ENCODE measurements around the gene CBS. TPM values are rescaled to one million over a fixed set of nuclear protein-coding genes. Genes with fewer than 3 reads are reported as not detected.
"Not testable (repeated sequence)": the region's sequence is repeated elsewhere in the genome, so short reads cannot be mapped to it uniquely, and the experiment has no call there.

Gene CBS
- total and polyA plus RNA-seq, 7 donors: 7.5 to 16.0 (median 8.8) TPM

DNA sequence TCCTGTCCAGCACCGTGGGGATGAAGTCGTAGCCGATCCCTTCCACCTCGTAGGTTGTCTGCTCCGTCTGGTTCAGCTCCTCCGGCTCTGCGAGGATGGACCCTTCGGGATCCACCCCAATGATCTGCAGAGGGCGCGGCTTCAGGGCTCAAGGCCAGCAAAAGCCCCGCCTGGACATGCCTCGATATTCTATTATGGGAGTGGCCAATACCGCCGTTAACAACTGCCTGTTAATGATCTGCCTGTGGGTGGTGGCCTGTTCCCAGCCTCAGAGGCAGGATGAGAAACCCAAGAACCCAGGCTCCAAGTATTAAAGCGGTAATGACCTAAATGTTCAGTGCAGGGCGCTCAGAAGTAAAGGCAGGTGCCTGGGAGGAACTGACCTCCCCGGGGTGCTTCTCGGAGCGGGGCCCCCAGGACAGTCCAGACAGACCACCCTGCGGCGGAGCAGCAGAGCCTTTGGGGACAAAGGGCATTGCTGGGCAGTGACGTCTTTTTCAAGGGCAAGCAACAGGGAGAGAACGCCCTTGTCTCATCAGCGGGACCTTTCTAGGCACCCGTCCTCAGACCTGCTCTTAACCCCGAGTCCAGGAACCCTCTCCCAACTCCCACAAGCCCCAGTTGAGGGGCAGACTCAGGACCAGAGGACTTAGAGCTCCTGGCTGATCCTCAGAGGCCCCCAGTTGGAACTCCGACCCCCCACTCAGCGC is 12.5 kb downstream of the CBS start:
- H3K27ac ChIP-seq; H3K9me3 ChIP-seq; H3K4me1 ChIP-seq; H3K36me3 ChIP-seq; H3K4me3 ChIP-seq; DNase-seq; H3K27me3 ChIP-seq; intact Hi-C loops (cut with DNase I): not testable (repeated sequence)
- 40 to 88% methylated on average over 2 of the region's 28 CpGs for WGBS, 2 donors

DNA sequence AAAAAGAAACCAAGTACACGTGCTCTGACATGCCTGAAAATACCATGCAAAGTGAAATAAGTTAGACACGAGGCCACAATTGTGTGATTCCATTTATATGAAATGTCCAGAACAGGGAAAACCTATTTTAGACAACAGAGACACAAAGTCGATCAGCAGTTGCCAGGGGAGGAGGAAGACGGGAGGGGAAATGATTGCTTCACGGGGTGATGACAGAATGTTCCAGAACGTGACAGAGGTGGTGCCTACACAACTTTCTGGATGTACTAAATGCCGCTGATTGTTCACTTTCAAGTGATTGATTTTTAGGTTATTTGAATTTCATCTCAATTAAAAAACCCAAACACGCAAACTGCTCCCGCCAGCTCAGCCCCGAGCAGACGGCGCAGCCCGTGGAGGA is 22.5 kb downstream of the CBS start:
- H3K27me3 ChIP-seq: not testable (repeated sequence)
- no CpG with 5 or more reads among the region's 13 CpGs for WGBS, 2 donors

DNA sequence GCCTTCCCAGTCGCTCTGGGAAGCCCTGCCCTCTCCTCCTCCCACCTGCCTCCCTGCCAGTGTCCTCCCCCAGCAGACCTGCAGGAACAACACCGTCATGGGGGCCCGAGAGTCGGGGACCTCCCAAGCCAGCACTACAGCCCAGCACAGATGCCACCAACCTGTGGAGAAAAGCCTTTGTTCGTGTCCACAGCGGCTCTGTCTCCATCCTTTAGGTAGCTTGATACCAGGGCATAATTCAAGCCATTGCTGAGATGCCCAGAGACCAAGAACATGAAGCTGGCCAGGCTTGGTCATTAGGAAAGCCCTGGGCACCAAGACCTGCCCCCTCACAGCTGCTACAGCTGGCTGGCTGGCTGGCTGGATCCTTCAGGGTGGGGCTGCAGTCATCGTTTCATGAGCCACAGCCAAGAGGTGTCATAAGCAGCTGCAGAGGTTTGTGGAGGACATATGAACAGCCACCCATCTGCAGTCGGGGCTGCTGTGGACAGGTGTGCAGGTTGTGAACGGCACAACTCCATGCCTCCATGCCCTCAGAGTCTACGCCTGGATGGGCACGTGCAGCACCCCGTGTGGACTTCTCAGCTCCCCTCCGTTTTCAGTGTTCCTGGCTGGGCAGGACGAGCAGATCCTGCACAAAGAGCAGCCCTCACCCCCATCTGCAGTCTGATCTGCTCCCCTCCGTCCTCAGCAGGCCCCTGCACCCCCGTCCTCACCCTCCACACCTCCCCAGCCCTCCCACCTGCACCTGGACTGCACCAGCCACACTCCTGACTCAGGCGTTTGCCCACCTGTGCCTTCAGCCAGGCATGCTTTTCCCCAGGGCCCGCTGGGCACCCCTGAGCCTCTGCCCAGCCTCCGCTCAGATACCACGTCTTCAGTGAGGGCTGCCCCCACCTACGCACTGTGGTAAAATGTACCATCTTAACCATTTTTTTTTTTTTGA is 29.5 kb downstream of the CBS start:
- H3K4me1 ChIP-seq; H3K9me3 ChIP-seq; H3K27me3 ChIP-seq; intact Hi-C loops (cut with DNase I); H3K27ac ChIP-seq; H3K36me3 ChIP-seq; H3K4me3 ChIP-seq; DNase-seq: not testable (repeated sequence)
- 35 to 46% methylated on average over 17 to 20 of the region's 21 CpGs for WGBS, 2 donors

More for the DNA sequence above, 22.5 kb downstream of the CBS start:
- DNase-seq; H3K4me1 ChIP-seq; H3K4me3 ChIP-seq; H3K27ac ChIP-seq; H3K36me3 ChIP-seq; intact Hi-C loops (cut with DNase I); H3K9me3 ChIP-seq: not testable (repeated sequence)

DNA sequence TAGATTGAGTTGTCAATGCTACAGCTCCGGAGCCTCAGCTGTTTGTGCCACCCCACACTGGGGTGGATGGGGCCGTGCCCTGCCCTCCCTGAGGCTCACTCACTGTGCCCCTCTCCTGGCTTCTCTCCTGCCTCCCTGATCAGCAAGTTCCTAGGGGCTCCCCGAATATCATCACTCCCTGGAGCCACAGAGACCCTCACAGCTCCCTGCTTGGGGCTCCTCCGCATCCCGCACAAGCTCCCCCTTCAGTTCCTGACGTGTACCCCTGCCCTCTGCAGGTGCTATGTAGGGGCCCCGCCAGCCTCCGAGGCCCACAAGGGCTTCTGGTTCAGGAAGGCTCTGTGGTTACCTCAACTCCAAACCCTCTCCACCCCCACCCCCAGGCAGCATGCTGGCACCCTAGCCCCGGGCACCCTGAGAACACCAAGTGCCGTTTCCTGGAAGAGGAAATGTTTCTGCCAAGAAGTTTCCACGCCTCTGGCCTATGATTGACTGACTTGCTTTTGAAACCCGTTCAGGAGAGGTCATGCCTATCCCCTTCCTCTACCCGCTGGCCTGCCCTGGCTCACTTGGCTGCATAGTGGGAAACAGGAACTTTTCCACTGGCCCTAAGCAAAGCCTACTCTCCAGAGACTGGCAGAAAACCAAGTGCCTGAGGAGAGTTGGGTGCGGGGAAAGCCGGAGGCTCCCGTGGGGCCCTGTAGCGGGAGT is 30.3 kb downstream of the CBS start:
- H3K4me1 ChIP-seq; H3K4me3 ChIP-seq; H3K27me3 ChIP-seq; DNase-seq; intact Hi-C loops (cut with DNase I); H3K27ac ChIP-seq; H3K9me3 ChIP-seq; H3K36me3 ChIP-seq: not testable (repeated sequence)
- 42 to 61% methylated on average over 7 to 8 of the region's 17 CpGs for WGBS, 2 donors

DNA sequence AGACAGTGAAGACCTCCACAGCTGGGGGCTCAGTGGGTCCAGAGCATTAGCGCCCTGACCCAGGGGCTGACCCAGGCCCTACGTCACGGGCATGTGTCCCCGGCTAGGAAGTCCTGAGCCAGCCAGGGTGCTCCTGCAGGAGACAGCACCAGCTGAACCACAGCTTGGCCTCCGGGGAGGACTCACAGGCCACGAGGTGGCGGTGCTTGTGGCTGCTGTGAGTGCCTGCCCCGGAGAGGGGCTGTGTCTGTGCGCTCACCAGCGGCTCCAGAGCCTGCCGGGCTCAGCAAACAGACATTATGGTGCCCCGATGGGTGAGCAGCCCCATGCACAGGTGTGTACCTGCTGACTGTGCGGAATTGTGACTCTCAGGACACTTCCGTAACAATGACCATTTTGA is 31.1 kb downstream of the CBS start:
- not testable (repeated sequence) for H3K4me3 ChIP-seq

DNA sequence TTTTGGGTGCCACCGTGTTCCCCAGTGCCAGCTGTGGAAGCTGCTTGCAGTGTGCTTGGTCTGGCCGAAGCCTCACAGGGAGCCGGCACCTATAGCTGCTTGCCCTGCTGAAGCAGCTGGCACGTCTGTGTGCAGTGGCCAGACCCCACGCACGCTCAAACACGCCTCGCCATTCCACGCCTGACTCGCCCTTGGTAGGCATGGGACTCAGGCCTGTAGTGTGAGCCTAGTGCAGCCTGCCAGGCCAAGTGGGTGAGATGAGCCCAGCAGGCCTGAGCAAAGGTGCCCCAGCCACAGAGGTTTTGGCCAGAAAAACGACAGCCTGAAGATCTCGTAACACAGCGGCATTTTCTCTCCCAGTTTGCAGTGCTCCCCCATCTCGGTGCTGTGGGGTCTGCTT is 32.3 kb downstream of the CBS start:
- H3K27ac ChIP-seq; H3K9me3 ChIP-seq; H3K27me3 ChIP-seq; intact Hi-C loops (cut with DNase I); H3K36me3 ChIP-seq; DNase-seq; H3K4me3 ChIP-seq; H3K4me1 ChIP-seq: not testable (repeated sequence)
- 96 to 97% methylated on average over 10 of the region's 14 CpGs for WGBS, 2 donors

More for the DNA sequence above, 31.1 kb downstream of the CBS start:
- DNase-seq; intact Hi-C loops (cut with DNase I); H3K27ac ChIP-seq; H3K9me3 ChIP-seq; H3K36me3 ChIP-seq; H3K4me1 ChIP-seq; H3K27me3 ChIP-seq: not testable (repeated sequence)
- 71 to 73% methylated on average over 12 of the region's 14 CpGs for WGBS, 2 donors

DNA sequence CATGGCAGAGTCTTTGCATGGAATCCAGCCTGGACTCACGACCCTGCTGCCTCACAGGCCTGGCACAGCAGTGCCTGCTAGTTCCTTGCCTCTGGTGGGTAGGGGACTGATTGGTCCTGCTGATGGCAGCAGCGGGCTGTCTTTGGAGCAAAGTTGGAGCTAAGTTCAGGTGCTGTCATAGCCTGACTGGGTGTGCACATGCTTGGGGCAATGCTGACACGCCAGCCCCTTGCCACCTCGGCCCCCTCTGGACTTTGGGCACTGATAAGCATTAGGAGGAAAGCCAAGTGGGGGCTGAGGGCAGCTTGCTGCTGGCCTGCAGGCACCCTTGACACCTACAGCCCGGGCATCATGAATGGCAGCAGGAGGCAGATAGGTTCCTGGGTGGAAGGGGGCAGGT is 33.5 kb downstream of the CBS start:
- H3K36me3 ChIP-seq; H3K4me3 ChIP-seq; H3K4me1 ChIP-seq; H3K9me3 ChIP-seq; intact Hi-C loops (cut with DNase I); H3K27ac ChIP-seq; DNase-seq; H3K27me3 ChIP-seq: not testable (repeated sequence)
- 93 to 95% methylated on average over 5 of the region's 5 CpGs for WGBS, 2 donors

DNA sequence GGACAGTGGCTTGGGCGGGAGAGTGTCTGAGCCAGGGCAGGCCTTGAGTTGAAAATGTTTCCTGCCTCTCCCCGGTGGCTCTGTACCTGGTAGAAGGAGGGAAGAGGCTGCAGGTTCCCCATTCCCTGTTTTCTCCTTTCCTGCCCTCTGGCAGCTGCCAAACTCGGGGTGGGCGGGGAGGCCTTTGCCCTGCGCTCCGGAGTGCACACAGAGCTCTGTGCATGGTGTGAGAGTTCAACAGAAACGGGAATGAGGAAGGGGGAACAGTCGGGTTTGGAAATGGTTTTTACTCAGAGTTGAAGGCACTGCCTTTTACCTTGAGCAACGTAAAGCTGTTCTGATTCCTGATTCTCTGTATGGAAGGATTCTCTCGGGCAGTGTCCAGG is 37.0 kb downstream of the CBS start:
- H3K9me3 ChIP-seq; H3K36me3 ChIP-seq; H3K27me3 ChIP-seq; H3K27ac ChIP-seq; DNase-seq; H3K4me3 ChIP-seq; intact Hi-C loops (cut with DNase I); H3K4me1 ChIP-seq: not testable (repeated sequence)
- WGBS, 2 donors: 45 to 56% methylated on average over 8 of the region's 10 CpGs

DNA sequence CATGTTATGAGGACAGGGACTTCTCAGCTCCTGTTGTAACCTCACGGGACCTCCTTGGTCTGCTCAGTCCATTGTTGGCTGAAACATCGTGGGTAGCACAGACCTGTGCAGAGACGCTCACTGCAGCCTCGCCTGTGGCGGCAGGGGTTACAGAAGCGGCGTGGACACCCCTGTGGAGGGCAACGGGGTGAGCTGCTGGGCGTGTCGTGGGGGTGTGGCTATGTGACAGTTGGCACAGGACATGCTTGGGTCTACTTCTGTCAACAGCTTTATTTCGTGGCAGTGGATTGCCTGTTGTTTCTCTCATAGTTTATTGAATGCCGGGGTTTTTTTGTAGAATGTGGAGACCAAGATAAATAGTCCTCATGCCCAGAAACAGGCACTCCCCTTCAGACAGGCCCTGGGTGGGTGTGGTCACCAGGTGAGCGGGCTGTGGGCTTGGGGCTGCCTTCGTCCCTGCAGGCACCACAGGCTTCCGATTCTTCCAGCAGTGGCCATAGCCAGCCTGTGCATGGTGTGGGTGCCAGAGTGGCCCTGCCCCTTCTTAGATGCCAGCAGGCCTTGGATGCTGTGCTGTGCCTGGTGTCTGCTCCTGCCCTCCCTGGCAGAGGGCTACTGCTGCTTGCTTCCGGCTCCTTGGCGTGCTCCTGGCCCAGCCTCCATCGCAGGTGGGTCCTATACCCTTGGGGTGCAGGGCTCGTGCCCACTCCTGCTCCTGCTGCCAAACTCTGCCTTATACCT is 37.5 kb downstream of the CBS start:
- H3K36me3 ChIP-seq; H3K4me1 ChIP-seq; H3K27me3 ChIP-seq; DNase-seq; H3K4me3 ChIP-seq; H3K9me3 ChIP-seq; H3K27ac ChIP-seq; intact Hi-C loops (cut with DNase I): not testable (repeated sequence)
- WGBS, 2 donors: 44 to 79% methylated on average over 18 of the region's 19 CpGs

DNA sequence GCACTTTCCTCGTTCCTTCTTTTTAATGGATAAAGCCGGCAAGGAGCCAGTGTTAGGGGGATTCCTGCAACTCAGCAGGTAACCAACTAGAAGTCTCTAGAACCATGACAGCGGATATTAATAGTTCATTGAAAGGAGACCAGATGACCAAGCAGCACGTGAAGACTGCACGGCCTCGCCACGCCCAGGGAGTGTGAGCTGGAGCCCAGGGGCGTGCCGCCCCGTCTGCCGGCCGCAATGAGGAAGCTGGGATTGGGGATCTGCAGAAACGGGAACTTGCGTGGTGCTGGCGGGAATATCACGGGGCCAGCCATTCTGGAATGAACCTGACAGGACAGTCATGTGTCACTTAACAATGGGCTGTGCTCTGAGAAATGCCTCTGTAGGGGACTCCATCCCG is 38.7 kb downstream of the CBS start:
- intact Hi-C loops (cut with DNase I); H3K27ac ChIP-seq; H3K9me3 ChIP-seq: not testable (repeated sequence)

More for the DNA sequence above, 38.7 kb downstream of the CBS start:
- not testable (repeated sequence) for DNase-seq, H3K4me3 ChIP-seq, H3K4me1 ChIP-seq, H3K27me3 ChIP-seq
- 30 to 58% methylated on average over 11 to 12 of the region's 17 CpGs for WGBS, 2 donors
- peaks cover 0 to 11% (median 2%) of the 10 kb centered on the region in 4 donors for H3K36me3 ChIP-seq

Data from sigmoid colon (tissue), 7 donors.